Measurements from ENCODE around the gene FASTK.

Gene FASTK

DNA sequence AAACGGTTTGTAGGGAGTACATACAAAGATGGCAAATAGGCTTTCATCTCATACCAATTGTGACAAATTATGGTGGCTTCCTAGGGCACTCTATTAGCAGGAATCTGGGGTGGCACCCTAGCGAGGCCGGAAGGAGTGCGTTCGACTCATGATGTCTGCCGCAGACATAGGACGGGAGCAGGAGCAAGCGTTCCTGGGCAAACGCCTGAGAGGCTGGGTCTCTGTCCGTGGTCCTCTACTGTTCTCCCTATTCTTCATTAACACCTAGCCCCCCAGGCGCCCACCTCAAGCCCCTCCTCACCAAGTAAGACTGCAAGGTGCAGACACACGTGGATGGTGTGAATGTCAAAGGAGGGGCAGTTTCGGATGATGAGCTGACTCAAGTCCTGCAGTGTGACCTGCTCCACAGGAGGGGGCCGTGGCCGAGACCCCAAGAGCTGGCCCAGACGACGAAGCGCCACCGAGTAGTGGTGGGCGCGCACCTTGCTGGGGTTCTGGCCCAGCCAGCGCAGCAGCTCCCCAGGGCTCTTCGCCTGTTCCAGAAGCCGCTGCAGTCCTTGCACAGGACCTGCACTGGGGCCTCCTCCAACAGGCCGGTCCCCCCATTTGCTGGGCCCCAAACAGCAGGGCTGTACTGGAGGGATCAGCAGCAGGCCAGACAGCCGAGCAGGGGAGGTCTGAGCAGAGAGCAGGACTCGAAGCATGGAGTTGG, 1.3 kb downstream of the FASTK start:
- peak overlapping the region; percentile 73 for H3K4me3 ChIP-seq (ENCODE audit: low read depth, low read length)
- H3K4me1 ChIP-seq (ENCODE audit: control insufficient read depth, insufficient read depth, low read length, unreplicated experiment), result peaks cover 31% of the 10 kb centered on the region
- H2AFZ ChIP-seq (ENCODE audit: low read length, unreplicated experiment), result no peak overlapping the region
- H3K79me2 ChIP-seq (ENCODE audit: control insufficient read depth, insufficient read depth, low read length, unreplicated experiment), result peaks cover 29% of the 10 kb centered on the region
- H3K36me3 ChIP-seq (ENCODE audit: insufficient read depth, low read length), result no peaks in the 10 kb centered on the region
- no peak overlapping the region for H3K27ac ChIP-seq (ENCODE audit: low read depth, low read length)
- no peaks in the 10 kb centered on the region for H3K27me3 ChIP-seq (ENCODE audit: insufficient read depth, low read length)

DNA sequence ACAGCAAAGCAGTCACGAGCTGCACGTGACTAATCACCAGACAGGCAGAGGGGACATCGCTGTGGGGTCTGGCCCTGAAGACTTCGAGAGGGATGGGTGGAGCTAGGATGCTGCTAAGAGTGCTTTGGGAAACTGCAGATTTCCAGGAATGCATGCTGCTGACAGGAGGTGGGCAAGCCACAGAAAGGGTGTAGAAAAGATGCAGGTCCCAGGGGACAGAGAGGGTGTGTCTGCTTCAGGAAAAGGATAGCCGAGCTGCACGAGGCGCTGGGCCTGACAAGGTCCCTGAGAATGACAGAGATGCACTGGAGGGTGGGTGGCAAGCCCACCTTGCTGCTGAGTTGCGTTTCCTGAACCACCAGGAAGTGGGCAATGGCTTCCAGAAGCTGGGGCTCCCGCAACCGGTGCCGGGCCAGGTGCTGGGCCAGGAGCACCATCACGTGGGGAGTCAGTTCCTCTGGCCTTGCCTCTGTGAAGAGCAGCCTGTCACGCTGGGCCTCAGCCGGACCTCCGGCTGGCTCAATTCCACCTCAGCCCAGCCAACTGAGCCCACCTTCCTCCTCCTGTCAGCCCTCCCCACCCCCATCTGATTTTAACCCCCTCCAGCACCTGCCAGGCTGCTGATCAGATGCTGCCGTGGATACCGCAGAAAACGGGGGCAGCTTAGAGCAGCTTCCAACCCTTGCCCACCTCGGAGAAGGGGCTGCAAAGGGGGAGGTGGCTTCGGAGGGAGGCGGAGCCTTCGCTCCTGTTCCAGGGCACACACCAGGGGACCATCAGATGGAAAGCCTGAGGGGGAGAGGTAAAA, 2.2 kb downstream of the FASTK start:
- Histone ChIP-seq H2AFZ (ENCODE audit: low read length, unreplicated experiment) (no peak overlapping the region), H3K4me1 (ENCODE audit: control insufficient read depth, insufficient read depth, low read length, unreplicated experiment) (peaks cover 31% of the 10 kb centered on the region), H3K79me2 (ENCODE audit: control insufficient read depth, insufficient read depth, low read length, unreplicated experiment) (peaks cover 29% of the 10 kb centered on the region), H3K27ac (ENCODE audit: low read depth, low read length) (no peak overlapping the region), H3K36me3 (ENCODE audit: insufficient read depth, low read length) (no peaks in the 10 kb centered on the region), H3K4me3 (ENCODE audit: low read depth, low read length) (peak overlapping the region; percentile 73; the same call in 1 of the 2 replicates), H3K27me3 (ENCODE audit: insufficient read depth, low read length) (no peaks in the 10 kb centered on the region)

DNA sequence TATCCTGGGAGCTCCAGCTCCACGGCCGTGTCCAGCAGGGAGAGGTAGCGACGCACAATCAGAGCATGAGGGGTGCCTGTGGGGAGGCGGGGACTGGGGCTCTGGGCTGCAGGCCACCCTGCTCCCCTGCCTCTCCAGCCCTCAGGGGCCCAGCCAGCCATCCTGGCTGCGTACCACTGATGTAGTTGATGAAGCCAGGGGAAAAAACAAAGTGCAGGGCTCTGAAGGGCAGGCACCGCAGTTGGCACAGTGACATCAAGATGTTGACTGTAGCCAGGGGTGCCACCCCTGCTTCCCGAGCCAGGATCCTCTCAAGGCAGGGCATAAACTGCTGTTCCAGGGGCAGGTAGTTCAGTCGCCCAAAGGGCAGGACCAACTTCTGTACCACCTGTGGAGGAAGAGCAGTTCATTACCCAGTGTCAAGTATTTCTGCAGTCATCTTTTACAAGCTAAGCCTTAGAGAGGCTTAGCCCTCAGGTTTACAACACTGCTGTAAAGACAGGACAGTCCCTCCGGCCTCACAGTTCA, 2.8 kb downstream of the FASTK start:
- H3K36me3 ChIP-seq (ENCODE audit: insufficient read depth, low read length), result no peaks in the 10 kb centered on the region
- peaks cover 31% of the 10 kb centered on the region for H3K4me1 ChIP-seq (ENCODE audit: control insufficient read depth, insufficient read depth, low read length, unreplicated experiment)
- peaks cover 26% of the 10 kb centered on the region for H3K79me2 ChIP-seq (ENCODE audit: control insufficient read depth, insufficient read depth, low read length, unreplicated experiment)
- H3K27me3 ChIP-seq (ENCODE audit: insufficient read depth, low read length), result no peaks in the 10 kb centered on the region
- H3K4me3 ChIP-seq (ENCODE audit: low read depth, low read length), result no peak overlapping the region
- no peak overlapping the region for H3K27ac ChIP-seq (ENCODE audit: low read depth, low read length)
- no peak overlapping the region for H2AFZ ChIP-seq (ENCODE audit: low read length, unreplicated experiment)

DNA sequence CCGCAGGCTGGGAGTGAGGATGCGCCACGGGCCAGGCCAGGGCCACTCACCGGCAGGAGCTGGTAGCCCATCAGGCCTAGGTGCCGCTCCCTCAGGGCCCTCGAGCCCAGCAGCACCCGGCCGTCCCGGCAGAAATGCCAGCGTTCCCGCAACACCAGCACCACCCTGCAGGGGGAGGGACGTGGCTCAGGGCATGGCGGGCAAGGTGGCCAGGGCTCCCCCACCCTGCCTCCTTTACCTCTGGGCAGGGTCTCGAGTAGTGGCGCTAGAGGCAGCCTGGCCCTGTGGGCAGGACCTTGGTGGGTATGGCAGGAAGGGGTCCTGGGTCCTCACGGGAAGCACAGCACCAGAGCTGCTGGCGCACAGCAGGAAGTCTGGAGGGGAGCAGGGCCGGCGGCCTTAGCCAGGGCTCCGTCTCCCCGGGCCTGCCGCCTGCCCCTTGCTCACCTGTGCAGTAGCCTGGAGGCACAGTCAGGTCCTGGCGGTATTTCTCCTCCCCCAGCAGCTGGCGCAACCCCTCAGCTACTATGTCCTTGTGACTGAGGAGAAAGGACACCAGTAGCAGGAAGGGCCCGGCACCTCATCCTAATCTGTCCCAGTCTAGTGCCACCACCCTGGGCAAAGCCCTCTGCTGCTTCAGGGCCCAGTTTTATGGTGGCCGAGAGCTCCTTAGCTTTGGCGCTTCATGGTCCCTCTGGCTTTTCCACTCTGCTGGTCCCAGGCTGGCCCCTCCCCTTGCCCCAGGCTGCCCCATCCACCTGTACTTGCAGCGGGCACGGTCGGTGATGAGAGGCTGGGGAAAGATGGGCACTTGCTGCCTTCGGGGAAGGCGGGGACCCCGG, 3.5 kb downstream of the FASTK start:
- Histone ChIP-seq H3K36me3 (ENCODE audit: insufficient read depth, low read length) (no peaks in the 10 kb centered on the region), H2AFZ (ENCODE audit: low read length, unreplicated experiment) (no peak overlapping the region), H3K27ac (ENCODE audit: low read depth, low read length) (no peak overlapping the region), H3K27me3 (ENCODE audit: insufficient read depth, low read length) (no peaks in the 10 kb centered on the region), H3K4me1 (ENCODE audit: control insufficient read depth, insufficient read depth, low read length, unreplicated experiment) (peaks cover 29% of the 10 kb centered on the region), H3K79me2 (ENCODE audit: control insufficient read depth, insufficient read depth, low read length, unreplicated experiment) (peaks cover 19% of the 10 kb centered on the region), H3K4me3 (ENCODE audit: low read depth, low read length) (no peak overlapping the region)

DNA sequence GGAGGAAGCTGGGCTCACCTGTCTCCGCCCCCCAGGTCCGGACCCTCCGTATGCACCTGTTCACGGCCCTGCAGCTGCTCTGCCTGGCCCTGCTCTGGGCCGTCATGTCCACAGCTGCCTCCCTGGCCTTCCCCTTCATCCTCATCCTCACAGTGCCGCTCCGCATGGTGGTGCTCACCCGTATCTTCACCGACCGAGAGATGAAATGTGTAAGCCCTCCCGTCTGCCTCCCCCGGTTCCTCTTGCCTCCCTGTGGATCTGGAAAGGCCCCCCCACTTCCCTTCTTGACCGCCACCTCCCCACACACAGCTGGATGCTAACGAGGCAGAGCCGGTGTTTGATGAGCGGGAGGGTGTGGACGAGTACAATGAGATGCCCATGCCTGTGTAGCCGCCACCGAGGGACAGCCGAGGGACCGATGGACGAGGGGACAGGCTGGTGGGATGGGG, 4.6 kb downstream of the FASTK start:
- H3K4me3 ChIP-seq (ENCODE audit: low read depth, low read length), result no peak overlapping the region
- H3K27me3 ChIP-seq (ENCODE audit: insufficient read depth, low read length), result no peaks in the 10 kb centered on the region
- no peak overlapping the region for H2AFZ ChIP-seq (ENCODE audit: low read length, unreplicated experiment)
- H3K27ac ChIP-seq (ENCODE audit: low read depth, low read length), result no peak overlapping the region
- peaks cover 15% of the 10 kb centered on the region for H3K79me2 ChIP-seq (ENCODE audit: control insufficient read depth, insufficient read depth, low read length, unreplicated experiment)
- peaks cover 22% of the 10 kb centered on the region for H3K4me1 ChIP-seq (ENCODE audit: control insufficient read depth, insufficient read depth, low read length, unreplicated experiment)
- 0 out of 2 replicates have a peak, but pooled peaks cover 4% of the 10 kb centered on the region for H3K36me3 ChIP-seq (ENCODE audit: insufficient read depth, low read length)

DNA sequence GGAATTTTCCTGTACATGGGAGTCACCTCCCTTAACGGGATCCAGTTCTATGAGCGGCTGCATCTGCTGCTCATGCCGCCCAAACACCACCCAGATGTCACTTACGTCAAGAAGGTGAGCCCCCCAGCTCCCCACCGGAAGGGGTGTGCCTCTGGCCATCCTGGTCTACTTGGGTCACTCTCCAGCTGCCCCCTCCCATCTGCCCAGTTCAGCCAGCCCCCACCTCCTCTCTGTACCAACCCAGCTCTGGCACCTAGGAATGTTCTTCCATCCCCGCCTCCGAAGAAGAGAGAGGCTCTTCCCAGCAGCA, 5.0 kb downstream of the FASTK start:
- H3K4me1 ChIP-seq (ENCODE audit: control insufficient read depth, insufficient read depth, low read length, unreplicated experiment), result peaks cover 22% of the 10 kb centered on the region
- H3K27me3 ChIP-seq (ENCODE audit: insufficient read depth, low read length), result no peaks in the 10 kb centered on the region
- H2AFZ ChIP-seq (ENCODE audit: low read length, unreplicated experiment), result no peak overlapping the region
- peaks cover 15% of the 10 kb centered on the region for H3K79me2 ChIP-seq (ENCODE audit: control insufficient read depth, insufficient read depth, low read length, unreplicated experiment)
- no peak overlapping the region for H3K4me3 ChIP-seq (ENCODE audit: low read depth, low read length)
- H3K27ac ChIP-seq (ENCODE audit: low read depth, low read length), result no peak overlapping the region
- 0 out of 2 replicates have a peak, but pooled peaks cover 4% of the 10 kb centered on the region for H3K36me3 ChIP-seq (ENCODE audit: insufficient read depth, low read length)

DNA sequence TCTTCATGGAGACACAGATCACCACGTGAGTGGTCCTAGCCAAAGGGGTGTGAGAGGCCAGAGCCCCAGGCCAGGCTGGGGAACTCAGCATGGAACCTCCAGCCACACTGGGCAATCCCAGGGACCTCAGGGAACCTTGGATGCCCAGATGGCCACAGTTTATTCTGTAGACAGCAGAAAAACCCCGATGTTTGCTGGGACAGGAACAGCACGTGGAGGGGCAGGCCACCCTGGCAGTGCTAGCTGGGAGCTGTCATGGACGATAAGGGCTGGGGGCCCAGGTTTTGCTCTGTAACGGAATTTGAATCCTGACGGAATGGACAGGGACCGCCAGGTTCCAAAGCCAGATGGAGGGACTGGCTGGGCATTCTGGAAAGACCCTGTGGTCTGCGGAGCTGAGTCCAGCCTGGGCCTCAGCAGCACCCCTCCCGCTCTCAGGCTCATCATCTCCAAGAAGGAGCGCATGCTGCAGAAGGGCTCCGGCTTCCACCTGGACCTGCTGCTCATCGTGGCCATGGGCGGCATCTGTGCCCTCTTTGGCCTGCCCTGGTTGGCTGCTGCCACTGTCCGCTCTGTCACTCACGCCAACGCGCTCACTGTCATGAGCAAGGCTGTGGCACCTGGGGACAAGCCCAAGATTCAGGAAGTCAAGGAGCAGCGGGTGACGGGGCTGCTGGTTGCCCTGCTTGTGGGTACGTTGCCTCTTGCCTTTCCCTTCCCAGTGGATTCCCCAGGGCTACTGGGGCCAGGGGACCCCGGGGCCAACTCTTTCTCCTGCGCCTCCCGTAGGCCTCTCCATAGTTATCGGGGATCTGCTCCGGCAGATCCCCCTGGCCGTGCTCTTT, 5.6 kb downstream of the FASTK start:
- Histone ChIP-seq H3K4me3 (ENCODE audit: low read depth, low read length) (no peak overlapping the region), H2AFZ (ENCODE audit: low read length, unreplicated experiment) (no peak overlapping the region), H3K27me3 (ENCODE audit: insufficient read depth, low read length) (no peaks in the 10 kb centered on the region), H3K36me3 (ENCODE audit: insufficient read depth, low read length) (0 out of 2 replicates have a peak, but pooled peaks cover 4% of the 10 kb centered on the region), H3K4me1 (ENCODE audit: control insufficient read depth, insufficient read depth, low read length, unreplicated experiment) (peaks cover 22% of the 10 kb centered on the region), H3K79me2 (ENCODE audit: control insufficient read depth, insufficient read depth, low read length, unreplicated experiment) (peaks cover 15% of the 10 kb centered on the region), H3K27ac (ENCODE audit: low read depth, low read length) (no peak overlapping the region)

DNA sequence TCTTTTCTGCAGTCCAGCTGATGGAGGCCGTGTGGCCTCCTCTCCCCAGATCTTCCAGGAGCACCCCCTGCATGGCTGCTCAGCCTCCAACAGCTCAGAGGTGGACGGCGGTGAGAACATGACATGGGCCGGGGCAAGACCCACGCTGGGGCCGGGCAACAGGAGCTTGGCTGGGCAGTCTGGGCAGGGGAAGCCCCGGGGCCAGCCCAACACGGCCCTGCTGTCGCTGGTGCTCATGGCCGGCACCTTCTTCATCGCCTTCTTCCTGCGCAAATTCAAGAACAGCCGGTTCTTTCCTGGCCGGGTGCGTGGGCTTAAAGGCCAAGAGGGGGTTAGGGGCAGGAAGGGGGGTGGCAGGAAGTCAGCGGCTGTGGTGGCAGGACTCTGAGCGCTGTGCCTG, 6.6 kb downstream of the FASTK start:
- H3K27me3 ChIP-seq (ENCODE audit: insufficient read depth, low read length), result no peaks in the 10 kb centered on the region
- peaks cover 13% of the 10 kb centered on the region for H3K4me1 ChIP-seq (ENCODE audit: control insufficient read depth, insufficient read depth, low read length, unreplicated experiment)
- no peak overlapping the region for H2AFZ ChIP-seq (ENCODE audit: low read length, unreplicated experiment)
- H3K27ac ChIP-seq (ENCODE audit: low read depth, low read length), result no peak overlapping the region
- 0 out of 2 replicates have a peak, but pooled peaks cover 4% of the 10 kb centered on the region for H3K36me3 ChIP-seq (ENCODE audit: insufficient read depth, low read length)
- peaks cover 7% of the 10 kb centered on the region for H3K79me2 ChIP-seq (ENCODE audit: control insufficient read depth, insufficient read depth, low read length, unreplicated experiment)
- no peak overlapping the region for H3K4me3 ChIP-seq (ENCODE audit: low read depth, low read length)

DNA sequence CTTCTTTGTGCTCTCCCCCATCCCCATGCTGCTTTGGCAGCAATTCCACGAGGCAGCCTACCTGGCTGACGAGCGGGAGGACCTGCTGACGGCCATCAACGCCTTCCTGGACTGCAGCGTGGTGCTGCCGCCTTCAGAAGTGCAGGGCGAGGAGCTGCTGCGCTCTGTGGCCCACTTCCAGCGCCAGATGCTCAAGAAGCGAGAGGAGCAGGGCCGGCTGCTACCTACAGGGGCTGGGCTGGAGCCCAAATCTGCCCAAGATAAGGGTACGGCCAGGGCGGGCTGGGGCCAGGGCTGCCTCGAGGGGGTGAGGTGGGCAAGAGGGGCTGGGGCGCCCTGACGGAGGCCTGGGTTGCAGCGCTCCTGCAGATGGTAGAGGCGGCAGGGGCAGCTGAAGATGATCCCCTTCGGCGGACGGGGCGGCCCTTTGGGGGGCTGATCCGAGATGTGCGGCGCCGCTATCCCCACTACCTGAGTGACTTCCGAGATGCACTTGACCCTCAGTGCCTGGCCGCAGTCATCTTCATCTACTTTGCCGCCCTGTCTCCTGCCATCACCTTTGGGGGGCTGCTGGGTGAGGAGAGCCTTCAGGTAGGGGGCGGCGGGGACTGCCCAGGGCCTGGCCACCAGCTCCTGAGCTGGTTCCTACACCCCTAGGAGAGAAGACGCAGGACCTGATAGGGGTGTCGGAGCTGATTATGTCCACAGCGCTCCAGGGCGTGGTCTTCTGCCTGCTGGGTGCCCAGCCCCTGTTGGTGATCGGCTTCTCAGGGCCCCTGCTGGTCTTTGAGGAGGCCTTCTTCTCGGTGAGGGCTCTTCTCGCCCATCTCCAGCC, 9.4 kb downstream of the FASTK start:
- Histone ChIP-seq H2AFZ (ENCODE audit: low read length, unreplicated experiment) (no peak overlapping the region), H3K27ac (ENCODE audit: low read depth, low read length) (no peak overlapping the region), H3K4me1 (ENCODE audit: control insufficient read depth, insufficient read depth, low read length, unreplicated experiment) (no peaks in the 10 kb centered on the region), H3K27me3 (ENCODE audit: insufficient read depth, low read length) (no peaks in the 10 kb centered on the region), H3K79me2 (ENCODE audit: control insufficient read depth, insufficient read depth, low read length, unreplicated experiment) (no peaks in the 10 kb centered on the region), H3K36me3 (ENCODE audit: insufficient read depth, low read length) (peaks cover 11% of the 10 kb centered on the region; the same call in 1 of the 2 replicates), H3K4me3 (ENCODE audit: low read depth, low read length) (no peak overlapping the region)
